Panc1 (cell line): ENCODE results near the gene DLX3.

Experiments used
- CTCF ChIP-seq: fragments of 450-650 bp; IDR thresholded peaks from 2 replicates; pipeline ENCODE4 v1.5.1; 2017; ENCODE audit warnings: mild to moderate bottlenecking
- REST ChIP-seq, 2 experiments: IDR thresholded peaks; 2 replicates each; pipeline ENCODE4 v1.6.1; 2011 to 2012; ENCODE audit warnings: low read depth in 2 of 2, control low read depth in 1 of 2, low read length in 1 of 2, mild to moderate bottlenecking in 1 of 2, moderate library complexity in 1 of 2; ENCODE audit not compliant: insufficient read depth in 1 of 2
- TCF7L2 ChIP-seq: IDR thresholded peaks from 2 replicates; pipeline ENCODE4 v1.6.1; 2011; ENCODE audit warnings: mild to moderate bottlenecking, low read depth, low read length, inconsistent platforms

GRCh38 chr17:49986396-49987289 lies 8.4 kb downstream of the DLX3 start:
- TF ChIP-seq CTCF (no peak), TCF7L2 (no peak), REST (IDR thresholded peaks at IDR 0.05; ENCODE audit: insufficient read depth in 1 of 2, low read depth in 2 of 2, low read length in 1 of 2) (no peak)
